HL-60 (cell line): Measurements from ENCODE around the gene VPS18.

Source experiments
- GABPA ChIP-seq: IDR thresholded peaks from 2 replicates; pipeline ENCODE4 v1.6.1; 2012; ENCODE audit warnings: low read depth
- POLR2AphosphoS5 ChIP-seq: IDR thresholded peaks from 2 replicates; pipeline ENCODE4 v1.6.1; 2012; ENCODE audit warnings: low read depth
- TF ChIP-seq, protein P1 (sequence below): IDR thresholded peaks from one replicate; pipeline ENCODE4 v1.5.1; 2011; ENCODE audit warnings: low read length, control low read depth, inconsistent platforms; ENCODE audit not compliant: insufficient read depth
- TF ChIP-seq, protein P2 (sequence below): IDR thresholded peaks from 2 replicates; pipeline ENCODE4 v1.6.1; 2012; ENCODE audit warnings: low read depth; ENCODE audit not compliant: insufficient replicate concordance

DNA sequence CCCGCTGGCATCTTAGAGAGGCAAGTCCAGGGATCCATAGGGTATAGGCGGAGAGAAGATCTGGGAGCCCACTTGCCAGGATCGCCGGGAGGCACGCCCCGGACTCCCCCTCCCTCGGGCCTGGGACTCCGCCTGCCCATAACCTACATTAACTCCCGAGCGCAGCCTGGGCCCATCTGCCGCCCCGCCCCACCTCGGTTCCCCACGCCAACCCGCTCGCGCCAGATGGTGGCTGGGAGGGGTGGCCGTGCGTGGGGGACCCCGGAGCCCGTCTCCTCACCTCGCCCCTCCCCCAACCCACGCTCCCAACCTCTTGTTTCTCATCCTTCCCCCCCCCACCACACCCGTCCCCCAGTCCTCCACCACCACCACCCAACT lies 33.2 kb downstream of the VPS18 start:
- TF ChIP-seq POLR2AphosphoS5 (no peak), GABPA (no peak)
- TF ChIP-seq, protein P1, sequence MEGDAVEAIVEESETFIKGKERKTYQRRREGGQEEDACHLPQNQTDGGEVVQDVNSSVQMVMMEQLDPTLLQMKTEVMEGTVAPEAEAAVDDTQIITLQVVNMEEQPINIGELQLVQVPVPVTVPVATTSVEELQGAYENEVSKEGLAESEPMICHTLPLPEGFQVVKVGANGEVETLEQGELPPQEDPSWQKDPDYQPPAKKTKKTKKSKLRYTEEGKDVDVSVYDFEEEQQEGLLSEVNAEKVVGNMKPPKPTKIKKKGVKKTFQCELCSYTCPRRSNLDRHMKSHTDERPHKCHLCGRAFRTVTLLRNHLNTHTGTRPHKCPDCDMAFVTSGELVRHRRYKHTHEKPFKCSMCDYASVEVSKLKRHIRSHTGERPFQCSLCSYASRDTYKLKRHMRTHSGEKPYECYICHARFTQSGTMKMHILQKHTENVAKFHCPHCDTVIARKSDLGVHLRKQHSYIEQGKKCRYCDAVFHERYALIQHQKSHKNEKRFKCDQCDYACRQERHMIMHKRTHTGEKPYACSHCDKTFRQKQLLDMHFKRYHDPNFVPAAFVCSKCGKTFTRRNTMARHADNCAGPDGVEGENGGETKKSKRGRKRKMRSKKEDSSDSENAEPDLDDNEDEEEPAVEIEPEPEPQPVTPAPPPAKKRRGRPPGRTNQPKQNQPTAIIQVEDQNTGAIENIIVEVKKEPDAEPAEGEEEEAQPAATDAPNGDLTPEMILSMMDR, result no peak
- TF ChIP-seq, protein P2, sequence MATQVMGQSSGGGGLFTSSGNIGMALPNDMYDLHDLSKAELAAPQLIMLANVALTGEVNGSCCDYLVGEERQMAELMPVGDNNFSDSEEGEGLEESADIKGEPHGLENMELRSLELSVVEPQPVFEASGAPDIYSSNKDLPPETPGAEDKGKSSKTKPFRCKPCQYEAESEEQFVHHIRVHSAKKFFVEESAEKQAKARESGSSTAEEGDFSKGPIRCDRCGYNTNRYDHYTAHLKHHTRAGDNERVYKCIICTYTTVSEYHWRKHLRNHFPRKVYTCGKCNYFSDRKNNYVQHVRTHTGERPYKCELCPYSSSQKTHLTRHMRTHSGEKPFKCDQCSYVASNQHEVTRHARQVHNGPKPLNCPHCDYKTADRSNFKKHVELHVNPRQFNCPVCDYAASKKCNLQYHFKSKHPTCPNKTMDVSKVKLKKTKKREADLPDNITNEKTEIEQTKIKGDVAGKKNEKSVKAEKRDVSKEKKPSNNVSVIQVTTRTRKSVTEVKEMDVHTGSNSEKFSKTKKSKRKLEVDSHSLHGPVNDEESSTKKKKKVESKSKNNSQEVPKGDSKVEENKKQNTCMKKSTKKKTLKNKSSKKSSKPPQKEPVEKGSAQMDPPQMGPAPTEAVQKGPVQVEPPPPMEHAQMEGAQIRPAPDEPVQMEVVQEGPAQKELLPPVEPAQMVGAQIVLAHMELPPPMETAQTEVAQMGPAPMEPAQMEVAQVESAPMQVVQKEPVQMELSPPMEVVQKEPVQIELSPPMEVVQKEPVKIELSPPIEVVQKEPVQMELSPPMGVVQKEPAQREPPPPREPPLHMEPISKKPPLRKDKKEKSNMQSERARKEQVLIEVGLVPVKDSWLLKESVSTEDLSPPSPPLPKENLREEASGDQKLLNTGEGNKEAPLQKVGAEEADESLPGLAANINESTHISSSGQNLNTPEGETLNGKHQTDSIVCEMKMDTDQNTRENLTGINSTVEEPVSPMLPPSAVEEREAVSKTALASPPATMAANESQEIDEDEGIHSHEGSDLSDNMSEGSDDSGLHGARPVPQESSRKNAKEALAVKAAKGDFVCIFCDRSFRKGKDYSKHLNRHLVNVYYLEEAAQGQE, result no peak
